WTC11 (cell line): ENCODE data around the gene TNS3. TPM values are rescaled to one million over a fixed set of nuclear protein-coding genes. Genes with fewer than 3 reads are reported as not detected.

Experiments used
- ATAC-seq: fragments of 200-7000 bp; cut with Tn5 transposase; 2 replicates; pipeline ENCODE4 v1.10.0; 2021; ENCODE audit warnings: mild to moderate bottlenecking, moderate library complexity
- CTCF ChIA-PET: fragments of 300-600 bp; sonication (Branson Sonifier 250); formaldehyde crosslinking; loops from one replicate; lab custom pipeline; 2021; ENCODE audit warnings: antibody characterized with exemption; lab: Charles Lee
- POLR2A ChIA-PET: fragments of 350-600 bp; sonication (Branson Sonifier 250); formaldehyde crosslinking; loops from one replicate; lab custom pipeline; 2021; ENCODE audit warnings: antibody characterized with exemption; lab: Charles Lee
- DNase-seq: peaks from one replicate; pipeline ENCODE4 v3.0.0; 2021; ENCODE audit warnings: low spot score
- H3K27ac Mint-ChIP-seq: 2 replicates; pipeline ENCODE4 v1.8.0; 2021; ENCODE audit warnings: mixed read lengths
- H3K27me3 Mint-ChIP-seq: 2 replicates; pipeline ENCODE4 v1.8.0; 2021; ENCODE audit warnings: low read depth, mild to moderate bottlenecking, moderate library complexity, mixed read lengths
- H3K36me3 Mint-ChIP-seq: 2 replicates; pipeline ENCODE4 v1.8.0; 2021; ENCODE audit warnings: mixed read lengths
- H3K4me1 Mint-ChIP-seq: 2 replicates; pipeline ENCODE4 v1.8.0; 2022; ENCODE audit warnings: mixed read lengths
- H3K4me3 Mint-ChIP-seq: 2 replicates; pipeline ENCODE4 v1.8.0; 2021; ENCODE audit warnings: mild to moderate bottlenecking, moderate library complexity, mixed read lengths
- H3K9me3 Mint-ChIP-seq: 2 replicates; pipeline ENCODE4 v1.8.0; 2021; ENCODE audit warnings: mixed read lengths
- CREB1 ChIP-seq: sonication (generic); formaldehyde crosslinking; IDR thresholded peaks from 2 replicates; pipeline ENCODE4 v1.8.0; 2023; ENCODE audit warnings: mild to moderate bottlenecking, missing genetic modification reagents
- CREM ChIP-seq: sonication (generic); formaldehyde crosslinking; IDR thresholded peaks from 2 replicates; pipeline ENCODE4 v1.8.1; 2022; ENCODE audit warnings: mild to moderate bottlenecking, missing genetic modification reagents, moderate library complexity
- JUN ChIP-seq: sonication (generic); formaldehyde crosslinking; IDR thresholded peaks from 2 replicates; pipeline ENCODE4 v1.8.0; 2023; ENCODE audit warnings: mild to moderate bottlenecking, missing genetic modification reagents
- NFE2L1 ChIP-seq: sonication (generic); formaldehyde crosslinking; IDR thresholded peaks from 2 replicates; pipeline ENCODE4 v1.8.1; 2023; ENCODE audit warnings: missing genetic modification reagents
- NR3C1 ChIP-seq: sonication (generic); formaldehyde crosslinking; conservative IDR thresholded peaks from 2 replicates; pipeline ENCODE4 v1.8.1; 2023; ENCODE audit warnings: low read depth, mild to moderate bottlenecking, missing genetic modification reagents
- PRRX2 ChIP-seq: fragments of 250-450 bp; sonication (Bioruptor Pico); IDR thresholded peaks from 2 replicates; pipeline ENCODE4 v1.8.0; 2021; ENCODE audit warnings: mild to moderate bottlenecking
- ZNF121 ChIP-seq: sonication (generic); formaldehyde crosslinking; IDR thresholded peaks from 2 replicates; pipeline ENCODE4 v1.8.0; 2023; ENCODE audit warnings: missing genetic modification reagents
- ZNF138 ChIP-seq: sonication (generic); formaldehyde crosslinking; conservative IDR thresholded peaks from 2 replicates; pipeline ENCODE4 v1.8.1; 2022; ENCODE audit warnings: mild to moderate bottlenecking, moderate library complexity, missing genetic modification reagents
- total RNA-seq: library from RNA; stranded (reverse); gene quantifications from 3 replicates; pipeline ENCODE4 v1.2.3, GENCODE V29; 2021
- TF ChIP-seq, protein P1 (sequence below): sonication (generic); formaldehyde crosslinking; IDR thresholded peaks from 2 replicates; pipeline ENCODE4 v1.8.0; 2022; ENCODE audit warnings: mild to moderate bottlenecking, missing genetic modification reagents
- TF ChIP-seq, protein P2 (sequence below): sonication (generic); formaldehyde crosslinking; IDR thresholded peaks from 2 replicates; pipeline ENCODE4 v1.8.1; 2022; ENCODE audit warnings: mild to moderate bottlenecking, missing genetic modification reagents, moderate library complexity, borderline replicate concordance
- TF ChIP-seq, protein P3 (sequence below): sonication (generic); formaldehyde crosslinking; IDR thresholded peaks from 2 replicates; pipeline ENCODE4 v1.8.1; 2023; ENCODE audit warnings: mild to moderate bottlenecking, missing genetic modification reagents, moderate library complexity
- TF ChIP-seq, protein P4 (sequence below): fragments of 250-450 bp; sonication (Bioruptor Pico); IDR thresholded peaks from 2 replicates; pipeline ENCODE4 v2.1.2; 2022; ENCODE audit warnings: mild to moderate bottlenecking, moderate library complexity
- TF ChIP-seq, protein P5 (sequence below): fragments of 250-450 bp; sonication (Bioruptor Pico); conservative IDR thresholded peaks from 2 replicates; pipeline ENCODE4 v1.9.0; 2021; ENCODE audit warnings: mild to moderate bottlenecking
- TF ChIP-seq, protein P6 (sequence below): fragments of 250-450 bp; sonication (Bioruptor Pico); IDR thresholded peaks from 2 replicates; pipeline ENCODE4 v1.9.0; 2021; ENCODE audit warnings: mild to moderate bottlenecking, borderline replicate concordance

The TNS3 gene
- total RNA-seq, 1 experiment from 2014 or later = 37.7 TPM

DNA sequence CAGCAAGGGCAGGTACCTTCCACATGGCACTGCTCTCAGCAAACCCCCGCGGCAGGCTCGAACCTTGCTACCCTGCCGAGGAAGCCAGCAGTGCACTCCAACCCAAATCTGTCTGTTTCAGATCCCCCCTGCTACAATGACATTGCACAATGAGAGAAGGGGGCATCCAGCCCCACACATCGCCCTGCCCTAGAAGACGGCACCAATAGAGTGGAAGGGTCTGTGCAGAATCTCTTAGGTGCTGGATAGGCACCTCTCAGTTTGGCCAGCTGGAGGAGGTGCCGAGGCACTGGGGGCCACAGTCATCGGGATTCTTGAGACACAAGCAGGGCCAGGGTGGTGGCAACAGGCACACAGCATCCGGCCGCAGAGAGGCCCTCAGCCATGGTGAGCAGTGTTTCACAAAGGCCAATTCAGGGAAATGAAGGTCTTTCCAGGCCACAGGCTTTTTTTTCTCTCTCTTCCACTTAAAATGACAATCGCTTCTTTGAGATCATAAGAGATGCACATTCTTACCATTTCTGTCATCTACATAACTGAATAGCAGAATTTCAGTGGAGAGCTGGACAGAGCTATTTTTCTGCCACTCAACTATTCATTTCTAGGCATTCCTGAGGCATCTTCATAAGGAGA, 281.3 kb downstream of the TNS3 start (continued):
- TF ChIP-seq PRRX2 (CRISPR knock-in tag) (no peak), CREM (CRISPR knock-in tag) (no peak), NFE2L1 (CRISPR knock-in tag) (no peak), JUN (CRISPR knock-in tag) (no peak), ZNF121 (CRISPR knock-in tag) (no peak), NR3C1 (CRISPR knock-in tag) (no peak)
- TF ChIP-seq, protein P1, sequence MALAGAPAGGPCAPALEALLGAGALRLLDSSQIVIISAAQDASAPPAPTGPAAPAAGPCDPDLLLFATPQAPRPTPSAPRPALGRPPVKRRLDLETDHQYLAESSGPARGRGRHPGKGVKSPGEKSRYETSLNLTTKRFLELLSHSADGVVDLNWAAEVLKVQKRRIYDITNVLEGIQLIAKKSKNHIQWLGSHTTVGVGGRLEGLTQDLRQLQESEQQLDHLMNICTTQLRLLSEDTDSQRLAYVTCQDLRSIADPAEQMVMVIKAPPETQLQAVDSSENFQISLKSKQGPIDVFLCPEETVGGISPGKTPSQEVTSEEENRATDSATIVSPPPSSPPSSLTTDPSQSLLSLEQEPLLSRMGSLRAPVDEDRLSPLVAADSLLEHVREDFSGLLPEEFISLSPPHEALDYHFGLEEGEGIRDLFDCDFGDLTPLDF (CRISPR knock-in tag) = no peak
- TF ChIP-seq, protein P2, sequence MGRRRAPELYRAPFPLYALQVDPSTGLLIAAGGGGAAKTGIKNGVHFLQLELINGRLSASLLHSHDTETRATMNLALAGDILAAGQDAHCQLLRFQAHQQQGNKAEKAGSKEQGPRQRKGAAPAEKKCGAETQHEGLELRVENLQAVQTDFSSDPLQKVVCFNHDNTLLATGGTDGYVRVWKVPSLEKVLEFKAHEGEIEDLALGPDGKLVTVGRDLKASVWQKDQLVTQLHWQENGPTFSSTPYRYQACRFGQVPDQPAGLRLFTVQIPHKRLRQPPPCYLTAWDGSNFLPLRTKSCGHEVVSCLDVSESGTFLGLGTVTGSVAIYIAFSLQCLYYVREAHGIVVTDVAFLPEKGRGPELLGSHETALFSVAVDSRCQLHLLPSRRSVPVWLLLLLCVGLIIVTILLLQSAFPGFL (CRISPR knock-in tag) = no peak
- TF ChIP-seq, protein P3, sequence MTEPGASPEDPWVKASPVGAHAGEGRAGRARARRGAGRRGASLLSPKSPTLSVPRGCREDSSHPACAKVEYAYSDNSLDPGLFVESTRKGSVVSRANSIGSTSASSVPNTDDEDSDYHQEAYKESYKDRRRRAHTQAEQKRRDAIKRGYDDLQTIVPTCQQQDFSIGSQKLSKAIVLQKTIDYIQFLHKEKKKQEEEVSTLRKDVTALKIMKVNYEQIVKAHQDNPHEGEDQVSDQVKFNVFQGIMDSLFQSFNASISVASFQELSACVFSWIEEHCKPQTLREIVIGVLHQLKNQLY (CRISPR knock-in tag) = no peak

DNA sequence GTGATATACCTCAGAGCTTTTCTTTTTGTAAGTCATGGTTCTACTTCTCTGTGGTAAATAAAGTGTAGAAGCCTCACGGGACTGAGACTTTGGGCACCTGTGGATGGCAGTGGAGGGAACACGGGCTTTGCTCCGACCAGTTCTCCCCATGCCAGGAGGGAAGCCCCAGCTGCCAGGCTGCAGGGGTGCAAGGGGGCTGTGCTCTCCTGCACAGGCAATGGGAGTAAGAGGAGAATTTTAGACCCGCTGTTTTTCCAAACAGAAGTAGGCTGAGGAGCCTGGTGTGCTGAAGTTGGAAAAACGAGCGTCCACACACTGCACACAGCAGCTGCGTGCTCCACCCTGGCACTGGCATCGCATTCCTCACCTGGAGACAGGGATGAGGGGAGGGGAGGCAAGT, 282.4 kb downstream of the TNS3 start:
- POLR2A ChIA-PET = no interaction called here
- Mint-ChIP-seq H3K27me3 (no peaks in the 10 kb centered on the region), H3K9me3 (no peaks in the 10 kb centered on the region), H3K4me1 (peaks cover 6% of the 10 kb centered on the region; the same call in 1 of the 2 replicates), H3K27ac (no peak overlapping the region), H3K4me3 (no peak overlapping the region), H3K36me3 (no peaks in the 10 kb centered on the region; the same call in 1 of the 2 replicates)
- CTCF ChIA-PET = interaction anchor here (1.2 kb wide), 1 partner anchor 136 kb away, joined by 5 read pairs; no protein-coding TSS in a partner anchor
- no peak for DNase-seq
- TF ChIP-seq, protein P4, sequence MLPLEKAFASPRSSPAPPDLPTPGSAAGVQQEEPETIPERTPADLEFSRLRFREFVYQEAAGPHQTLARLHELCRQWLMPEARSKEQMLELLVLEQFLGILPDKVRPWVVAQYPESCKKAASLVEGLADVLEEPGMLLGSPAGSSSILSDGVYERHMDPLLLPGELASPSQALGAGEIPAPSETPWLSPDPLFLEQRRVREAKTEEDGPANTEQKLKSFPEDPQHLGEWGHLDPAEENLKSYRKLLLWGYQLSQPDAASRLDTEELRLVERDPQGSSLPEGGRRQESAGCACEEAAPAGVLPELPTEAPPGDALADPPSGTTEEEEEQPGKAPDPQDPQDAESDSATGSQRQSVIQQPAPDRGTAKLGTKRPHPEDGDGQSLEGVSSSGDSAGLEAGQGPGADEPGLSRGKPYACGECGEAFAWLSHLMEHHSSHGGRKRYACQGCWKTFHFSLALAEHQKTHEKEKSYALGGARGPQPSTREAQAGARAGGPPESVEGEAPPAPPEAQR (CRISPR knock-in tag) = no peak
- TF ChIP-seq, protein P5, sequence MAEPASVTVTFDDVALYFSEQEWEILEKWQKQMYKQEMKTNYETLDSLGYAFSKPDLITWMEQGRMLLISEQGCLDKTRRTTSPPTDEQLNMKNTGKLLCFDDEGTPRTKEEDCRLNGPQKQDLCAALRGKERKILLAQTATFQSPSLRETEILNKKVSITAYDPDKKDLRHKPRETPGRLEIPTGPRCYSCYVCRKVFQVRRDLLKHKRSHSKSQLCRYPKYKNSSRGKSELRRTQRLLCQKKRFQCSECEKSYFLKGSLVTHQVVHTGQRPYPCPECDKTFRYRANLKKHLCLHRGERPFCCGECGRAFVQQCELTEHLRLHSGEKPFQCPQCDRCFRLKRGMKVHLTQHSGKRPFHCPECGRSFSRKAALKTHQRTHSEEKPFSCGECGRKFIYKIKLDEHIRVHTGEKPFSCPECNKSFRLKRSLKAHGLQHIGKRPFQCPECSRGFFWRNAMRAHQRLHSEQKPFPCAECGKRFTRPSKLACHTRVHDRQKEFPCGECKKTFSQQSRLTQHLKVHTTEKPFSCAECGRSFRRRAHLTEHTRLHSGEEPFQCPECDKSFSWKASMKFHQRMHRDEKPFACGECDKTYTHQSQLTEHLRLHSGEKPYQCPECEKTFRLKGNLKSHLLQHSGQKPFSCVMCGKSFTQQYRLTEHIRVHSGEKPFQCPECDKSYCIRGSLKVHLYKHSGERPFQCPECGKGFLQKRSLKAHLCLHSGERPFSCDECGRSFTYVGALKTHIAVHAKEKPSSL (CRISPR knock-in tag) = no peak
- TF ChIP-seq PRRX2 (CRISPR knock-in tag) = no peak
- no peak for TF ChIP-seq ZNF138
- TF ChIP-seq, protein P6, sequence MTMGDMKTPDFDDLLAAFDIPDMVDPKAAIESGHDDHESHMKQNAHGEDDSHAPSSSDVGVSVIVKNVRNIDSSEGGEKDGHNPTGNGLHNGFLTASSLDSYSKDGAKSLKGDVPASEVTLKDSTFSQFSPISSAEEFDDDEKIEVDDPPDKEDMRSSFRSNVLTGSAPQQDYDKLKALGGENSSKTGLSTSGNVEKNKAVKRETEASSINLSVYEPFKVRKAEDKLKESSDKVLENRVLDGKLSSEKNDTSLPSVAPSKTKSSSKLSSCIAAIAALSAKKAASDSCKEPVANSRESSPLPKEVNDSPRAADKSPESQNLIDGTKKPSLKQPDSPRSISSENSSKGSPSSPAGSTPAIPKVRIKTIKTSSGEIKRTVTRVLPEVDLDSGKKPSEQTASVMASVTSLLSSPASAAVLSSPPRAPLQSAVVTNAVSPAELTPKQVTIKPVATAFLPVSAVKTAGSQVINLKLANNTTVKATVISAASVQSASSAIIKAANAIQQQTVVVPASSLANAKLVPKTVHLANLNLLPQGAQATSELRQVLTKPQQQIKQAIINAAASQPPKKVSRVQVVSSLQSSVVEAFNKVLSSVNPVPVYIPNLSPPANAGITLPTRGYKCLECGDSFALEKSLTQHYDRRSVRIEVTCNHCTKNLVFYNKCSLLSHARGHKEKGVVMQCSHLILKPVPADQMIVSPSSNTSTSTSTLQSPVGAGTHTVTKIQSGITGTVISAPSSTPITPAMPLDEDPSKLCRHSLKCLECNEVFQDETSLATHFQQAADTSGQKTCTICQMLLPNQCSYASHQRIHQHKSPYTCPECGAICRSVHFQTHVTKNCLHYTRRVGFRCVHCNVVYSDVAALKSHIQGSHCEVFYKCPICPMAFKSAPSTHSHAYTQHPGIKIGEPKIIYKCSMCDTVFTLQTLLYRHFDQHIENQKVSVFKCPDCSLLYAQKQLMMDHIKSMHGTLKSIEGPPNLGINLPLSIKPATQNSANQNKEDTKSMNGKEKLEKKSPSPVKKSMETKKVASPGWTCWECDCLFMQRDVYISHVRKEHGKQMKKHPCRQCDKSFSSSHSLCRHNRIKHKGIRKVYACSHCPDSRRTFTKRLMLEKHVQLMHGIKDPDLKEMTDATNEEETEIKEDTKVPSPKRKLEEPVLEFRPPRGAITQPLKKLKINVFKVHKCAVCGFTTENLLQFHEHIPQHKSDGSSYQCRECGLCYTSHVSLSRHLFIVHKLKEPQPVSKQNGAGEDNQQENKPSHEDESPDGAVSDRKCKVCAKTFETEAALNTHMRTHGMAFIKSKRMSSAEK (CRISPR knock-in tag) = no peak
- no peak for TF ChIP-seq NFE2L1 (CRISPR knock-in tag)
- TF ChIP-seq CREB1 (CRISPR knock-in tag) = no peak
- ATAC-seq = no peak
